HEK293 (cell line): ENCODE measurements around the gene LRRC49.

Source experiments
- CTCF ChIA-PET: fragments of 350-600 bp; formaldehyde crosslinking; extraction: SDS; loops from one replicate; lab custom pipeline; 2021; ENCODE audit warnings: antibody characterized with exemption; lab: Yijun Ruan, JAX
- POLR2A ChIA-PET: fragments of 300-600 bp; formaldehyde crosslinking; extraction: SDS; loops from one replicate; lab custom pipeline; 2020; ENCODE audit warnings: antibody characterized with exemption, inconsistent platforms; lab: Yijun Ruan, JAX
- H3K27ac ChIP-seq: fragments of 200-500 bp; sonication (Bioruptor generic); 2 replicates; pipeline ENCODE4 v1.5.1; 2014; ENCODE audit warnings: low read depth, low read length, control low read depth, inconsistent platforms; ENCODE audit errors: extremely low read depth
- H3K36me3 ChIP-seq, 2 experiments: fragments of 200-500 bp in 1 of 2; sonication (Bioruptor generic) in 1 of 2; 1 replicate in 1 of 2; 2 replicates in 1 of 2; pipeline ENCODE4 v1.5.1; 2014 to 2017; ENCODE audit warnings: inconsistent platforms in 2 of 2, low read length in 2 of 2; ENCODE audit not compliant: control insufficient read depth in 2 of 2, insufficient read depth in 1 of 2
- H3K4me1 ChIP-seq: fragments of 200-500 bp; sonication (Bioruptor generic); 2 replicates; pipeline ENCODE4 v1.5.1; 2014; ENCODE audit warnings: mild to moderate bottlenecking, low read length, inconsistent platforms; ENCODE audit not compliant: control insufficient read depth, insufficient read depth
- H3K4me3 ChIP-seq: 2 replicates; pipeline ENCODE4 v1.5.1; 2011; ENCODE audit warnings: low read depth, mild to moderate bottlenecking, control low read depth, low read length, moderate library complexity
- H3K9me3 ChIP-seq: fragments of 200-500 bp; sonication (Bioruptor generic); 2 replicates; pipeline ENCODE4 v1.5.1; 2014; ENCODE audit warnings: low read depth, low read length, inconsistent platforms; ENCODE audit not compliant: control insufficient read depth, insufficient read depth
- FEZF1 ChIP-seq: fragments of 450-650 bp; formaldehyde crosslinking; IDR thresholded peaks from 2 replicates; pipeline ENCODE4 v1.5.1; 2016; ENCODE audit warnings: missing biosample characterization, missing genetic modification characterization
- KLF8 ChIP-seq: fragments of 450-650 bp; formaldehyde crosslinking; IDR thresholded peaks from 2 replicates; pipeline ENCODE4 v1.5.1; 2016; ENCODE audit warnings: missing biosample characterization, missing genetic modification characterization
- PRDM1 ChIP-seq: fragments of 450-650 bp; formaldehyde crosslinking; IDR thresholded peaks from 2 replicates; pipeline ENCODE4; 2016; ENCODE audit warnings: missing biosample characterization, missing genetic modification characterization
- SP3 ChIP-seq: fragments of 450-650 bp; formaldehyde crosslinking; IDR thresholded peaks from 2 replicates; pipeline ENCODE4 v1.5.1; 2016; ENCODE audit warnings: missing biosample characterization, missing genetic modification characterization
- SP7 ChIP-seq: fragments of 450-650 bp; formaldehyde crosslinking; IDR thresholded peaks from 2 replicates; pipeline ENCODE4 v1.5.1; 2016; ENCODE audit warnings: missing biosample characterization, missing genetic modification characterization
- ZNF138 ChIP-seq: fragments of 450-650 bp; formaldehyde crosslinking; IDR thresholded peaks from 2 replicates; pipeline ENCODE4 v1.5.1; 2016; ENCODE audit warnings: missing biosample characterization, missing genetic modification characterization, borderline replicate concordance
- ZNF155 ChIP-seq: fragments of 450-650 bp; formaldehyde crosslinking; IDR thresholded peaks from 2 replicates; pipeline ENCODE4 v1.5.1; 2016; ENCODE audit warnings: missing biosample characterization, missing genetic modification characterization
- ZNF169 ChIP-seq: fragments of 450-650 bp; formaldehyde crosslinking; IDR thresholded peaks from 2 replicates; pipeline ENCODE4 v1.5.1; 2016; ENCODE audit warnings: missing biosample characterization, missing genetic modification characterization
- ZNF266 ChIP-seq: fragments of 450-650 bp; formaldehyde crosslinking; IDR thresholded peaks from 2 replicates; pipeline ENCODE4 v1.5.1; 2016; ENCODE audit warnings: missing biosample characterization, missing genetic modification characterization, low read depth
- ZNF514 ChIP-seq: fragments of 450-650 bp; formaldehyde crosslinking; IDR thresholded peaks from 2 replicates; pipeline ENCODE4 v1.5.1; 2016; ENCODE audit warnings: missing biosample characterization, missing genetic modification characterization
- ZNF596 ChIP-seq: fragments of 450-650 bp; IDR thresholded peaks from 2 replicates; pipeline ENCODE4 v1.5.0; 2018; ENCODE audit warnings: missing biosample characterization, mild to moderate bottlenecking, missing genetic modification characterization, moderate library complexity
- ZNF670 ChIP-seq: fragments of 450-650 bp; formaldehyde crosslinking; IDR thresholded peaks from 2 replicates; pipeline ENCODE4 v1.5.1; 2016; ENCODE audit warnings: missing biosample characterization, missing genetic modification characterization, low read depth
- ZNF76 ChIP-seq: fragments of 450-650 bp; formaldehyde crosslinking; IDR thresholded peaks from 2 replicates; pipeline ENCODE4; 2016; ENCODE audit warnings: low read depth, missing biosample characterization, missing genetic modification characterization, borderline replicate concordance
- ZNF843 ChIP-seq: fragments of 450-650 bp; formaldehyde crosslinking; IDR thresholded peaks from 2 replicates; pipeline ENCODE4 v1.5.1; 2016; ENCODE audit warnings: missing biosample characterization, missing genetic modification characterization
- TF ChIP-seq, protein P1 (sequence below): fragments of 450-650 bp; formaldehyde crosslinking; conservative IDR thresholded peaks from 2 replicates; pipeline ENCODE4 v1.5.1; 2016; ENCODE audit warnings: low read depth, missing biosample characterization, missing genetic modification characterization
- TF ChIP-seq, protein P2 (sequence below): fragments of 450-650 bp; formaldehyde crosslinking; IDR thresholded peaks from 2 replicates; pipeline ENCODE4 v1.5.1; 2016; ENCODE audit warnings: missing biosample characterization, missing genetic modification characterization
- TF ChIP-seq, protein P3 (sequence below): fragments of 450-650 bp; formaldehyde crosslinking; IDR thresholded peaks from 2 replicates; pipeline ENCODE4 v1.5.1; 2016; ENCODE audit warnings: missing biosample characterization, missing genetic modification characterization, low read depth
- TF ChIP-seq, protein P4 (sequence below): fragments of 450-650 bp; formaldehyde crosslinking; IDR thresholded peaks from 2 replicates; pipeline ENCODE4 v1.5.1; 2017; ENCODE audit warnings: missing biosample characterization, missing genetic modification characterization

LRRC49 gene

DNA sequence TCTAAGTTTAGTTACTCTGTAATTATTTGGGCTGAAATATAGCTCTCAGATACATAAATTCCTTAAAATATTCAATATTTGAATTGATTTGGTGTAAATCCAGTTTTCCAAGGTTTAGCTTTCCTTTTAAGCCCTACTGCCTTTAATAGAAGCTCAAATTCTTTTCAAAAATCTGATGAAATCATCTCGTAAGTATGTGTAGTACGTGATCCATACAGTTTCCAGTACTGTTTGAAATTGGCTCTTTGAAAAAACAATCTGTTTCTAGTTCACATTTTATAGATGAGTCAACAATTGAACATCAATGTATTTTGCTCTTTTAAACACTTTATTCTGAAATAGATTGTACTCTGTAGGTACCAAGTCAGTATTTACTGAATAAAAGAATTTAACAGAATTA lies 84.2 kb downstream of the LRRC49 start:
- Histone ChIP-seq H3K4me3 (no peak overlapping the region), H3K9me3 (no peaks in the 10 kb centered on the region), H3K36me3 (no peaks in the 10 kb centered on the region), H3K27ac (no peak overlapping the region), H3K4me1 (no peaks in the 10 kb centered on the region)
- TF ChIP-seq, protein P1, sequence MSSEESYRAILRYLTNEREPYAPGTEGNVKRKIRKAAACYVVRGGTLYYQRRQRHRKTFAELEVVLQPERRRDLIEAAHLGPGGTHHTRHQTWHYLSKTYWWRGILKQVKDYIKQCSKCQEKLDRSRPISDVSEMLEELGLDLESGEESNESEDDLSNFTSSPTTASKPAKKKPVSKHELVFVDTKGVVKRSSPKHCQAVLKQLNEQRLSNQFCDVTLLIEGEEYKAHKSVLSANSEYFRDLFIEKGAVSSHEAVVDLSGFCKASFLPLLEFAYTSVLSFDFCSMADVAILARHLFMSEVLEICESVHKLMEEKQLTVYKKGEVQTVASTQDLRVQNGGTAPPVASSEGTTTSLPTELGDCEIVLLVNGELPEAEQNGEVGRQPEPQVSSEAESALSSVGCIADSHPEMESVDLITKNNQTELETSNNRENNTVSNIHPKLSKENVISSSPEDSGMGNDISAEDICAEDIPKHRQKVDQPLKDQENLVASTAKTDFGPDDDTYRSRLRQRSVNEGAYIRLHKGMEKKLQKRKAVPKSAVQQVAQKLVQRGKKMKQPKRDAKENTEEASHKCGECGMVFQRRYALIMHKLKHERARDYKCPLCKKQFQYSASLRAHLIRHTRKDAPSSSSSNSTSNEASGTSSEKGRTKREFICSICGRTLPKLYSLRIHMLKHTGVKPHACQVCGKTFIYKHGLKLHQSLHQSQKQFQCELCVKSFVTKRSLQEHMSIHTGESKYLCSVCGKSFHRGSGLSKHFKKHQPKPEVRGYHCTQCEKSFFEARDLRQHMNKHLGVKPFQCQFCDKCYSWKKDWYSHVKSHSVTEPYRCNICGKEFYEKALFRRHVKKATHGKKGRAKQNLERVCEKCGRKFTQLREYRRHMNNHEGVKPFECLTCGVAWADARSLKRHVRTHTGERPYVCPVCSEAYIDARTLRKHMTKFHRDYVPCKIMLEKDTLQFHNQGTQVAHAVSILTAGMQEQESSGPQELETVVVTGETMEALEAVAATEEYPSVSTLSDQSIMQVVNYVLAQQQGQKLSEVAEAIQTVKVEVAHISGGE: no peak
- no peak for TF ChIP-seq FEZF1
- TF ChIP-seq, protein P2, sequence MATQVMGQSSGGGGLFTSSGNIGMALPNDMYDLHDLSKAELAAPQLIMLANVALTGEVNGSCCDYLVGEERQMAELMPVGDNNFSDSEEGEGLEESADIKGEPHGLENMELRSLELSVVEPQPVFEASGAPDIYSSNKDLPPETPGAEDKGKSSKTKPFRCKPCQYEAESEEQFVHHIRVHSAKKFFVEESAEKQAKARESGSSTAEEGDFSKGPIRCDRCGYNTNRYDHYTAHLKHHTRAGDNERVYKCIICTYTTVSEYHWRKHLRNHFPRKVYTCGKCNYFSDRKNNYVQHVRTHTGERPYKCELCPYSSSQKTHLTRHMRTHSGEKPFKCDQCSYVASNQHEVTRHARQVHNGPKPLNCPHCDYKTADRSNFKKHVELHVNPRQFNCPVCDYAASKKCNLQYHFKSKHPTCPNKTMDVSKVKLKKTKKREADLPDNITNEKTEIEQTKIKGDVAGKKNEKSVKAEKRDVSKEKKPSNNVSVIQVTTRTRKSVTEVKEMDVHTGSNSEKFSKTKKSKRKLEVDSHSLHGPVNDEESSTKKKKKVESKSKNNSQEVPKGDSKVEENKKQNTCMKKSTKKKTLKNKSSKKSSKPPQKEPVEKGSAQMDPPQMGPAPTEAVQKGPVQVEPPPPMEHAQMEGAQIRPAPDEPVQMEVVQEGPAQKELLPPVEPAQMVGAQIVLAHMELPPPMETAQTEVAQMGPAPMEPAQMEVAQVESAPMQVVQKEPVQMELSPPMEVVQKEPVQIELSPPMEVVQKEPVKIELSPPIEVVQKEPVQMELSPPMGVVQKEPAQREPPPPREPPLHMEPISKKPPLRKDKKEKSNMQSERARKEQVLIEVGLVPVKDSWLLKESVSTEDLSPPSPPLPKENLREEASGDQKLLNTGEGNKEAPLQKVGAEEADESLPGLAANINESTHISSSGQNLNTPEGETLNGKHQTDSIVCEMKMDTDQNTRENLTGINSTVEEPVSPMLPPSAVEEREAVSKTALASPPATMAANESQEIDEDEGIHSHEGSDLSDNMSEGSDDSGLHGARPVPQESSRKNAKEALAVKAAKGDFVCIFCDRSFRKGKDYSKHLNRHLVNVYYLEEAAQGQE: no peak
- TF ChIP-seq ZNF670 (tag by site-specific recombination): no peak
- no peak for TF ChIP-seq PRDM1 (tag by site-specific recombination)
- no peak for TF ChIP-seq ZNF76 (tag by site-specific recombination)
- no peak for TF ChIP-seq ZNF155 (tag by site-specific recombination)
- no peak for TF ChIP-seq ZNF138 (tag by site-specific recombination)
- TF ChIP-seq, protein P3, sequence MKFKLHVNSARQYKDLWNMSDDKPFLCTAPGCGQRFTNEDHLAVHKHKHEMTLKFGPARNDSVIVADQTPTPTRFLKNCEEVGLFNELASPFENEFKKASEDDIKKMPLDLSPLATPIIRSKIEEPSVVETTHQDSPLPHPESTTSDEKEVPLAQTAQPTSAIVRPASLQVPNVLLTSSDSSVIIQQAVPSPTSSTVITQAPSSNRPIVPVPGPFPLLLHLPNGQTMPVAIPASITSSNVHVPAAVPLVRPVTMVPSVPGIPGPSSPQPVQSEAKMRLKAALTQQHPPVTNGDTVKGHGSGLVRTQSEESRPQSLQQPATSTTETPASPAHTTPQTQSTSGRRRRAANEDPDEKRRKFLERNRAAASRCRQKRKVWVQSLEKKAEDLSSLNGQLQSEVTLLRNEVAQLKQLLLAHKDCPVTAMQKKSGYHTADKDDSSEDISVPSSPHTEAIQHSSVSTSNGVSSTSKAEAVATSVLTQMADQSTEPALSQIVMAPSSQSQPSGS (tag by site-specific recombination): no peak
- no peak for TF ChIP-seq ZNF169 (tag by site-specific recombination)
- no peak for TF ChIP-seq ZNF266 (tag by site-specific recombination)
- ChIA-PET POLR2A (no interaction called here), CTCF (interaction anchor here (0.6 to 1.5 kb wide), 4 partner anchors 35 to 466 kb away, joined by 3 to 6 read pairs (median 6); partner anchors contain the start of gene THSD4)

DNA sequence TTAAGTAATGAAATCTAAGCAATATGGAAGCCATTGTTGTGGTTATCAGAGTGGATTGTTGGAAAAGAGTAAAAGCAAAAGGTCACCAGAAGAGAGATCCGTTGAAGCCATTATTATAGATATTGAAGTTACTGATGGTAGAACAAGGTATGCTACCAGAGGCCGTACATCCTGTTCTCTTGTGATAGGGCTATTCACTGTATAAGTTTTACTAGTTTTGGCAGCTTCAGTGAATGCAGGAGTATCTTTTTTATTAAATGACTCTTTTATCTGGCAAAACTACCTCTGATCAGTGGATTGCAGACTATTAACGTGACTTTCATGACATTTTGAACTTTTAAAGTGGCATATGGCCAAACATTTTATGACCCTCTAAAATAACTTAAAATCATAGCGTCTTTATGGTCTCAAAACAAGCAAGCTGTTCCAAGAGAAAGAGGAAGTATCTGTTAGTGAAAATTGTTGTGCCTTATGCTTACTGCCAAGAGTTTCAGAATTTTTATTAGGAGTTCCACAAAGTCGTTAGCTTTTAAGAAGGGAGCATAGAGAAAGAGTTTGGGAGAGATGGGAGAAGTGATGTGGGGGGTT lies 102.9 kb downstream of the LRRC49 start:
- TF ChIP-seq ZNF843 (tag by site-specific recombination) (no peak), SP7 (no peak), SP3 (no peak), ZNF514 (tag by site-specific recombination) (no peak), ZNF596 (no peak), KLF8 (tag by site-specific recombination) (no peak)
- TF ChIP-seq, protein P4, sequence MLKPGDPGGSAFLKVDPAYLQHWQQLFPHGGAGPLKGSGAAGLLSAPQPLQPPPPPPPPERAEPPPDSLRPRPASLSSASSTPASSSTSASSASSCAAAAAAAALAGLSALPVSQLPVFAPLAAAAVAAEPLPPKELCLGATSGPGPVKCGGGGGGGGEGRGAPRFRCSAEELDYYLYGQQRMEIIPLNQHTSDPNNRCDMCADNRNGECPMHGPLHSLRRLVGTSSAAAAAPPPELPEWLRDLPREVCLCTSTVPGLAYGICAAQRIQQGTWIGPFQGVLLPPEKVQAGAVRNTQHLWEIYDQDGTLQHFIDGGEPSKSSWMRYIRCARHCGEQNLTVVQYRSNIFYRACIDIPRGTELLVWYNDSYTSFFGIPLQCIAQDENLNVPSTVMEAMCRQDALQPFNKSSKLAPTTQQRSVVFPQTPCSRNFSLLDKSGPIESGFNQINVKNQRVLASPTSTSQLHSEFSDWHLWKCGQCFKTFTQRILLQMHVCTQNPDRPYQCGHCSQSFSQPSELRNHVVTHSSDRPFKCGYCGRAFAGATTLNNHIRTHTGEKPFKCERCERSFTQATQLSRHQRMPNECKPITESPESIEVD (tag by site-specific recombination): peak; percentile 71
- POLR2A ChIA-PET: no interaction called here
- no peak overlapping the region for H3K4me3 ChIP-seq
- H3K4me1 ChIP-seq: no peaks in the 10 kb centered on the region
- no peak overlapping the region for H3K27ac ChIP-seq
- peaks cover 0 to 4% of the 10 kb centered on the region in 2 experiments; a peak in 2 of 3 replicates for H3K36me3 ChIP-seq
- no peaks in the 10 kb centered on the region for H3K9me3 ChIP-seq
- CTCF ChIA-PET: interaction anchor here (1.0 to 1.2 kb wide), 2 partner anchors 22 to 449 kb away, joined by 3 to 5 read pairs; no protein-coding TSS in a partner anchor
